ENCODE results near the gene FCN3.

DNA sequence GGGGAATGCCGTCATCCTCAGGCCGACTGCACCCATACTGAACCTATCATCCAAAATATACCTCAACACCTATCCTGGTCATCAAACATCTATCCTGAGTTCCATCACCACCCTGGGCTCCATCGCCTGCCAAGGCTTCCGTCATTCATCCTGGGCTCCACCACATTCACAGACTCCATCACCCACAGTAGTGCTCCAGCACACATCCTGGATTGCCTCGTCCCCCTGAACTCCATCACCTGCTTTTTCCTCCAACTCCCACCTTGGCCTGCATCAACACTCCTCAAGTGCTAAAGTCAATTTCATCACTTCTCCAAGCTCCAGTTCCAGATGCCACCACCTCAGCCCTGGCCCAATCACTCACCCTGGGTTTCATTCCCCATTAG, 15.7 kb downstream of the FCN3 start:
- TF ChIP-seq EZH2 (IDR thresholded peaks at IDR 0.05): no peak
- no peak for TF ChIP-seq POLR2AphosphoS5 (IDR thresholded peaks at IDR 0.05; ENCODE audit: borderline replicate concordance, low read depth, low read length)

All from SK-N-MC (cell line).